ENCODE results near the gene CCL4L2. TPM values are rescaled to one million over a fixed set of nuclear protein-coding genes. Genes with fewer than 3 reads are reported as not detected.
A peak's percentile ranks its signal among the peaks of the same experiment; 100 is the strongest.
"Not testable (repeated sequence)": the region's sequence is repeated elsewhere in the genome, so short reads cannot be mapped to it uniquely, and the experiment has no call there.

CCL4L2 gene
- total RNA-seq, 4 donors from 2014 or later = 2.3 TPM; not detected in 3

GRCh38 chr17:36184023-36184765 is 26.7 kb upstream of the CCL4L2 start:
- peak overlapping the region in 1 of 3 donors; percentile 32 for H3K27ac ChIP-seq
- intact Hi-C loops (cut with DNase I) = no loop called here
- no peak for TF ChIP-seq CTCF (IDR thresholded peaks at IDR 0.05)
- TF ChIP-seq POLR2A (IDR thresholded peaks at IDR 0.05) = no peak

GRCh38 chr17:36185416-36185815 is 25.4 kb upstream of the CCL4L2 start:
- Histone ChIP-seq H3K27ac (no peak overlapping the region), H3K27me3 (peaks cover 5% of the 10 kb centered on the region), H3K36me3 (no peaks in the 10 kb centered on the region), H3K4me1 (peaks cover 7 to 13% of the 10 kb centered on the region in 2 donors), H3K9me3 (no peaks in the 10 kb centered on the region), H3K4me3 (replicated peaks in 1 of 3) (no peak overlapping the region)
- WGBS, 2 donors = 72 to 74% methylated on average over 2 of the region's 2 CpGs
- intact Hi-C loops (cut with DNase I) = no loop called here
- TF ChIP-seq POLR2A (IDR thresholded peaks at IDR 0.05) (no peak), CTCF (IDR thresholded peaks at IDR 0.05) (no peak)
- no peak for DNase-seq

More at GRCh38 chr17:36184023-36184765, 26.7 kb upstream of the CCL4L2 start:
- Histone ChIP-seq H3K27me3 (peaks cover 5% of the 10 kb centered on the region), H3K4me3 (replicated peaks in 1 of 3) (no peak overlapping the region), H3K36me3 (no peaks in the 10 kb centered on the region), H3K4me1 (peaks cover 7 to 13% of the 10 kb centered on the region in 2 donors), H3K9me3 (no peaks in the 10 kb centered on the region)
- no peak for DNase-seq
- 85 to 89% methylated on average over 9 to 12 of the region's 12 CpGs for WGBS, 2 donors

- DNase-seq; H3K27ac ChIP-seq; H3K9me3 ChIP-seq; H3K36me3 ChIP-seq; intact Hi-C loops (cut with DNase I); H3K4me3 ChIP-seq (replicated peaks in 1 of 3); H3K27me3 ChIP-seq: not testable (repeated sequence)
- peaks cover 7 to 13% of the 10 kb centered on the region in 2 donors for H3K4me1 ChIP-seq
- 83 to 85% methylated on average over 13 of the region's 13 CpGs for WGBS, 2 donors
Measured at GRCh38 chr17:36186810-36187763, 23.8 kb upstream of the CCL4L2 start.

- 71 to 80% methylated on average over 5 of the region's 5 CpGs for WGBS, 2 donors
- H3K4me1 ChIP-seq; H3K27me3 ChIP-seq; H3K9me3 ChIP-seq; H3K36me3 ChIP-seq; H3K4me3 ChIP-seq (replicated peaks in 1 of 3); intact Hi-C loops (cut with DNase I); H3K27ac ChIP-seq; DNase-seq: not testable (repeated sequence)
Measured at GRCh38 chr17:36187943-36188665, 22.8 kb upstream of the CCL4L2 start.

GRCh38 chr17:36188891-36189306 is 22.0 kb upstream of the CCL4L2 start:
- Histone ChIP-seq H3K4me3 (replicated peaks in 1 of 3) (no peak overlapping the region), H3K36me3 (no peaks in the 10 kb centered on the region), H3K4me1 (no peaks in the 10 kb centered on the region), H3K27ac (no peak overlapping the region), H3K27me3 (peaks cover under 1% of the 10 kb centered on the region), H3K9me3 (no peaks in the 10 kb centered on the region)
- WGBS, 2 donors = 36 to 54% methylated on average over 7 of the region's 7 CpGs
- peak; percentile 5 to 32 for DNase-seq
- intact Hi-C loops (cut with DNase I) = no loop called here
- TF ChIP-seq CTCF (IDR thresholded peaks at IDR 0.05) (no peak), POLR2A (IDR thresholded peaks at IDR 0.05) (no peak)

GRCh38 chr17:36189993-36190392 is 20.9 kb upstream of the CCL4L2 start:
- H3K27me3 ChIP-seq; H3K9me3 ChIP-seq; H3K4me3 ChIP-seq (replicated peaks in 1 of 3); DNase-seq; H3K4me1 ChIP-seq; H3K27ac ChIP-seq; intact Hi-C loops (cut with DNase I); H3K36me3 ChIP-seq: not testable (repeated sequence)
- WGBS, 2 donors = 74 to 81% methylated on average over 5 of the region's 5 CpGs

- H3K4me1 ChIP-seq; H3K27me3 ChIP-seq; DNase-seq; H3K27ac ChIP-seq; intact Hi-C loops (cut with DNase I); H3K9me3 ChIP-seq; H3K36me3 ChIP-seq; H3K4me3 ChIP-seq (replicated peaks in 1 of 3): not testable (repeated sequence)
- WGBS, 2 donors = 72 to 78% methylated on average over 9 of the region's 9 CpGs
Measured at GRCh38 chr17:36190549-36191330, 20.1 kb upstream of the CCL4L2 start.

All from thyroid gland (tissue), 4 donors.